Measurements from ENCODE around the gene SRRM1. TPM values are rescaled to one million over a fixed set of nuclear protein-coding genes. Genes with fewer than 3 reads are reported as not detected.
A peak's percentile ranks its signal among the peaks of the same experiment; 100 is the strongest.

SRRM1 gene
- total RNA-seq, 1 donor from 2014 or later: 79.3 TPM

GRCh38 chr1:24632832-24633175 lies 10.3 kb upstream of the SRRM1 start:
- H3K4me3 ChIP-seq (ENCODE audit: low read depth, low read length): no peak overlapping the region
- DNase-seq (ENCODE audit: low read depth): no peak
- no peak for TF ChIP-seq CTCF (conservative IDR thresholded peaks at IDR 0.05; ENCODE audit: low read depth, low read length)

GRCh38 chr1:24635195-24635843 lies 7.8 kb upstream of the SRRM1 start:
- TF ChIP-seq CTCF (conservative IDR thresholded peaks at IDR 0.05; ENCODE audit: low read depth, low read length): peak; percentile 80
- no peak for DNase-seq (ENCODE audit: low read depth)
- H3K4me3 ChIP-seq (ENCODE audit: low read depth, low read length): no peak overlapping the region

- no peak overlapping the region for H3K4me3 ChIP-seq (ENCODE audit: low read depth, low read length)
- TF ChIP-seq CTCF (conservative IDR thresholded peaks at IDR 0.05; ENCODE audit: low read depth, low read length): no peak
- no peak for DNase-seq (ENCODE audit: low read depth)
These were observed 6.3 kb upstream of the SRRM1 start for GRCh38 chr1:24636661-24637357.

GRCh38 chr1:24639094-24639493 lies 4.0 kb upstream of the SRRM1 start:
- no peak overlapping the region for H3K4me3 ChIP-seq (ENCODE audit: low read depth, low read length)
- DNase-seq (ENCODE audit: low read depth): no peak
- TF ChIP-seq CTCF (conservative IDR thresholded peaks at IDR 0.05; ENCODE audit: low read depth, low read length): no peak

- no peak for TF ChIP-seq CTCF (conservative IDR thresholded peaks at IDR 0.05; ENCODE audit: low read depth, low read length)
- no peak for DNase-seq (ENCODE audit: low read depth)
- no peak overlapping the region for H3K4me3 ChIP-seq (ENCODE audit: low read depth, low read length)
These were observed 3.2 kb upstream of the SRRM1 start for GRCh38 chr1:24639881-24640280.

GRCh38 chr1:24640288-24640687 lies 2.8 kb upstream of the SRRM1 start:
- TF ChIP-seq CTCF (conservative IDR thresholded peaks at IDR 0.05; ENCODE audit: low read depth, low read length): no peak
- no peak for DNase-seq (ENCODE audit: low read depth)
- H3K4me3 ChIP-seq (ENCODE audit: low read depth, low read length): no peak overlapping the region

Measured in epithelial cell of proximal tubule (primary cell).